ENCODE data around the gene ZCCHC8.
"Not testable (repeated sequence)": the region's sequence is repeated elsewhere in the genome, so short reads cannot be mapped to it uniquely, and the experiment has no call there.

Gene ZCCHC8

DNA sequence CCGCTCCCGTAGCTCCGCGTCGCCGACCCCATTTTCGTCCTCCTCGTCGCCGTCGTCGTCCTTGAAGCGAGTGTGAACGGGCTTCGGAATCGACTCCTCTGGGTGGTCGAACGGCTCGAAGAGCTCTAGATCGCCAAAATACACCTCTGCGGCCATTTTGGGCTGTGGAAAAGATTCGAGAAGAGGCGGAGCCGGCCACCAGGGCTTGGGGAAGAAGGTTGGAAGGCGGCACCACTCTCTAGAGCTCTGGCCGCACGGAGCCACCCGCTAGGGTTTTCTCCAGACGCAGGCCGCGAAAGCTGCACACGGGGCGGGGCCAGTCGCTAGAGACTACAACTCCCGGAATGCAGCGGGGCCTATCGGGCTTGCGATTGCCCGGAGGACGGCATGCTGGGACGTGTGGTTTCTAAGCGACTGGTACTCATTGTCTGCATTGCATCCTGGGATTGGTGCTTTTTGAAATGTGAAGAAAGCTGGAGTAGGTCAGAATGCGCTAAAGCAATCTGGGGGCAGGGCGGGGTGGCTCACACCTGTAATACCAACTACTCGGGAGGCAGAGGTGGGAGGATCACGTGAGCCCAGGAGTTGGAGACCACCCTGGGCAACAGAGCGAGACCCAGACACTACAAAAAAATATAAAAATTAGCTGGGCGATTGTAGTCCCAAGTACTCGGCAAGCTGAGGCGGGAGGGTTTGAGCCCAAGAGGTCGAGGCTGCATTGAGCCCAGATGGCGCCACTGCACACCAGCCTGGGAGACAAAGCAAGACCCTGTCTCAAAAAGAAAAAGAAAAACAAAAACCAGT is at the start of gene ZCCHC8:
TSS of gene ZCCHC8 (minus strand) at position 248 of the 804 bp plus-strand sequence. CDS start at position 156, 92 bp downstream.
- DNase-seq = peak; percentile 95

DNA sequence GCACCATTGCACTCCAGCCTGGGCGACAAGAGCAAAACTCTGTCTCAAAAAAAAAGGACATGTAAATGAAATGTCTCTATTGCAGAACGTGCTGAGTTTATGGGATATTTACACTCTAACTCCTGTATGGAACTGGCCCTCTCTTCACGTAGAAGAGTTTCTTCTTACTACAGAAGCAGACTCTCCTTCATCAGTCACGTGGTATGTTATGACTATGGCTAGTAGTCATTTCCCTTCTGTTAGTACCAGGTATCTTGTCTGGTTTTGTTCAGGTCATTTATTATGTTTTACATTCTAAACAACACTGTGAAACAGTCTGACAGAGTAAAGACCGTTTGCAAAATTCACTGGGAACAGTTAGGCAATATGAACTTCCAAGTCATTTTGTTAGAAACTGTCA is 46.6 kb upstream of the ZCCHC8 start:
- no peak for DNase-seq

DNA sequence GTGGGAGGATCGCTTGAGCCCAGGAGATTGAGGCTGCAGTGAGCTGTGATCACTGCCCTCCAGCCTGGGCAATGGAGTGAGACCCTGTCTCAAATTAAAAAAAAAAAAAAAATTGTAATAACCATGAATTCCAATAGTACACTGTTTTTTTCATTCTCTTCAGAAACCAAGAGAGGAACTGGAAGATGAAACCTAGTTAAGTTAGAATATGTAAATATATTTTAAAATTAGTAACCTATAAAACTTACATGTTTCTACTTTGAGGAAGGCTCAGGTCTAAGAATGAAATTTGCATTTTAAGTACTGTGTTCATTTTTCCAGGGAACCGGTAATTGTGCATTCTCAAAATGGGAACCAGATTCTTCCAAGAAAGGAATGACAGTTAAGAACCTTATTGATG is 45.1 kb upstream of the ZCCHC8 start:
- DNase-seq = no peak

DNA sequence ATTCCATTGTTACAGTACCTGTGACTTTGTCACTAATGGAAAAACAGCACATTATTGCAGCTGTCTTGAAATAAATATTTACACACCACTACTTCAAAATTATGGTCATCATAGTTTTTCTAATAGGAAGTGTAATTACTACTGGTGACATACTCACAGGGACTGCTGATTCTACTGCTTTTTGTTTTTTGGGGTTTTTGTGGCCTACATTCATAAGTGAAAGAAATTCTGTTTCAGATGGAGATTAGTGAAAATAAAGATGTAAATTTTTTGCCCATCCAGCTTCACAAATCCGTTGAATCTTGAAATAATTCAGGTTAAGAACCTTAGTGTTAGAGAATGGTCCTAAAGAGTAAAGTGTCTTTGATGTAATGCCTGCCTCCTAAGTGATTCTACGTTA is 43.8 kb upstream of the ZCCHC8 start:
- DNase-seq = no peak

DNA sequence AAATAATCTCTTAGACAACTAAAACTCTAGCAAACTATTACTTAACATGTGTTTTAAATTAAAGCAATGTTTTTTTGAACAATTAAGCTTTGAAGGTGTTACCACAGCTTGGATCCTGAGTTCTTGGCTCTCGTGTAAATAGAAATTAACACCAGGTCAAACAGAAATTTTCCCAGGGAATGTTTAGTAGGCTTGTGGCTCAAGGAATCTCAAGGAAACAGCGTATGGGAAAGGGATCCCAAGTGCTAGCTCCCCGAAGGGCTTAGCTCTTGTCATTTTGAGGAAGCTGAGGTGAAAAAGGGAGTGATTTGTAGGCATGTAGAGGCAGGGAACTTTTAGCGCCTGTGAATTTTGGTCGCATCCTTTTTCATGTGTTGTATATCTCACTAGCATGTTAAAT is 37.8 kb upstream of the ZCCHC8 start:
- no peak for DNase-seq

DNA sequence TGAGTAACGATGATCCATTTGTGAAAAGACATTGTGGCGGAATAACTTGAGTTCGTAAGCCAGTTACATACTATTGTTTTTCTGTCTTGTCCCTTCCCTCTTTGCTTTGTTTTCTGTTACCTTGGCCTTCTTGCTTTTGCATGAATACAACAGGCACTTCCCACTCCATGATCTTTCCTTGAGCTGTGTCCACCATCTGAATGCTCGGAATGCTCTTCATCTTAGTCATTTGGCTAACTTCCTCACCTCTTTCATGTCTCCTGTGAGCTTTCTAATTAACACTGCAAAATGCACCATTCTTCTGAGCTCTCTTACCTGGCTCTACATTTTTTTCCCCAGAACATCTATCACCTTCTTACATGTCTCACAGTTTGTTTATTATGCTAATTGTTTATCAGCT is 36.3 kb upstream of the ZCCHC8 start:
- DNase-seq = no peak

DNA sequence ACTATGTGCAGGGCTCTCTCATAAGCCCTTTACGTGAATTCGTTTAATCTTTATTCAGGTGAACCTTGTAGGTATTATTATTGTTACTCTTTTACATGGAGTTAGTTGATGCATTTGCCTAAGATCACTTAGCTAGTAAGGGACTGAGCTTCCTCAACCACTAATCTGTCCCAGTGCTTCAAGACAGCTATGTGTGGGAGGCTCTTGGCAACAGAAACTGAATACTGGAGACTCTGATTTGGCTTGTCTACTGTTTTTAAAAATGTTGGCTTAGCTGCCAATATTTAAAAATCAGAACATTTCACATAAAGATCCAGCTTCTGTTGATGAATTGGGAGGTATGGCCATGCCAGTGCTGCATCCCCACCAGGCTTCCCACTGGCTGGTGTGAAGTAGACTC is 33.1 kb upstream of the ZCCHC8 start:
- DNase-seq = no peak

DNA sequence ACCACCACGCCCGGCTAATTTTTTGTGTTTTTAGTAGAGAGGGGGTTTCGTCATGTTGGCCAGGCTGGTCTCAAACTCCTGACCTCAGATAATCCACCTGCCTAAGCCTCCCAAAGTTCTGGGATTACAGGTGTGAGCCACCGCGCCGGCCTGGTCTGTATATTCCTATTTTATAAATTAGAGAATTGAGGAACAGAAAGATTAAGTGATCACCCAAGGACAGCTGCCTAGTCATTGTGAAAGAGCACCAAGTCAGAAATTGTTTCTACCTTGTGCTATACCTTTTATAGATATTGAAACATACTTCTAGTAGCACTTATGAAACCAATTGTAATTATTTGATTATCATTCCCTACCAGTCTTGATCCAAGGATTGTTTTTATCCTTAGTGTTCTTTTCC is 28.3 kb upstream of the ZCCHC8 start:
- no peak for DNase-seq

DNA sequence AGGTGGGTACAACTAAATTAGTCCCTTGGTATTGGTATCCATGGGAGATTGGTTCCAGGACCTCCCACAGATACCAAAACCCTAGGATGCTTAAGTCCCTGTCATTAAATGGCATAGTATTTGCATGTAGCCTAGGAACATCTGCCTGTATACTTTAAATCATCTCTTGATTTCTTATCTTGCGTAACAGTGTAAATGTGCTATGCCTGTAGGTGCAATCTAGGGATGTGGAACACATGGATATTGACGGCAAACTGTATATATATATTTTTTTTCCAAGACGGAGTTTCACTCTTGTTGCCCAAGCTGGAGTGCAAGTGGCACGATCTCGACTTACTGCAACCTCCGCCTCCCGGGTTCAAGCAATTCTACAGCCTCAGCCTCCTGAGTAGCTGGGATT is 27.9 kb upstream of the ZCCHC8 start:
- no peak for DNase-seq

DNA sequence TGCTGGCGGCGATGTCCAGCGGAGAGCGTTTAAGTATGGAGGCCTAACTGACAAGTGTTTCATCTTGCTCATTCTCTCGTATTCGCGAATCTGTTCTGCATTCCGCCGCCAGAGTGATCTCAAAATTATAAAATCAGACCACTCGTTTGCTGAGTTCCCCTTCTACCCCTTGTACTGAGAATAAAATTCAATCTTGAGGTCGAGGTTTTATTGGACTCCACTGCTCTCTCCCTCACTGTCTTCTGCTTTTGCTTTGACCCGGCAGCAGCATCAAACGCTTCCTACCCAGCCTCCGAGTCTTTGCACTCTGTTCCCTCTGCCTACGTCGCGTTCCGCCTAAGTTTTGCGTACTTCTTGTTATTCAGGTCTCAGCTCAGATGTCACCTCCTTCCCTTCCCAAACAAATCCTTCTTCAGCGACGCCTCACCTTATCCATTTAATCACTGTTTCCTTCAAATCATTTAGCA is 26.8 kb upstream of the ZCCHC8 start:
- no peak for DNase-seq

DNA sequence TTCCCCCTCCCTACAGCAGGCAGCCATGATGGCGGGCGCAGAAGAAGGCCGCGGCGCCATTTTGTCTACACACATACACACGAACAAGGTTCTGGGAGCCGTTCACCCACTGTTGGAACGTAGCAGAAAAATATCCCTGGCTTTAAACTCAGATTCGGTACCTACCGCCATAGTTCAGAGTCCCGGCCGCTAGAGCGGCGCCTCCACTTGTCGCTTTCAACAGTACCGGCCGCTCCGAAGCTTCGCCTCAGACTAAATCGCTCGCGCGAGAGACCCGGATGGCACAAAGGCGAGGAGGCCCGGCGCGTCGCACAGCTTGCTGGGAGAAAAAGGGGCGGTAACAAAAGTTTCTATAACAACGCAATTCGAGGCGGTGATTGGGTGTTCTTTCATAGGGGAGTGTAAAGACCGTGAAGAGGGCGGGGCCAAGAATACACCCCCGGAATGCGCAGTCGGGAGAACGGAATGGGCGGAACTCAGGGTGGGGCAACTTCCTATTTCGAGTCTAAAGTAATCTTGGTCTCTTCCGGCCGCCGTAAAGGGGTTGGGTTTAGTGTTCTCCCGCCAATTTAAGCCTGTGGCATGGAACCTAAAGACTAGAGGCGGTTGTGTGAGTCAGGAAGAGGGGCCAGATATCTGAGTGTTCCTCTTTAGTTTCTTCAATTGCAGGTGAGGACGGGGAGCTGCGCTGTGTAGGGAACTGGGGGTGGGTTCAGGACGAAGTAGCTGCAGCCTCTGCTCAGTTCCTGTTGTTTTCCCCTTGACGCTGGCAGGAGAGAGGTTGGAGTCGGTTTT is 26.1 kb upstream of the ZCCHC8 start, which contains the start of the genes KNTC1 and RSRC2:
TSS of gene KNTC1 (plus strand) at position 567 of the 795 bp plus-strand sequence. CDS start 2,815 bp downstream, outside the sequence.
TSS of gene RSRC2 (minus strand) at position 254 of the 795 bp plus-strand sequence. CDS start at position 171, 83 bp downstream.
- peak; percentile 99 for DNase-seq

DNA sequence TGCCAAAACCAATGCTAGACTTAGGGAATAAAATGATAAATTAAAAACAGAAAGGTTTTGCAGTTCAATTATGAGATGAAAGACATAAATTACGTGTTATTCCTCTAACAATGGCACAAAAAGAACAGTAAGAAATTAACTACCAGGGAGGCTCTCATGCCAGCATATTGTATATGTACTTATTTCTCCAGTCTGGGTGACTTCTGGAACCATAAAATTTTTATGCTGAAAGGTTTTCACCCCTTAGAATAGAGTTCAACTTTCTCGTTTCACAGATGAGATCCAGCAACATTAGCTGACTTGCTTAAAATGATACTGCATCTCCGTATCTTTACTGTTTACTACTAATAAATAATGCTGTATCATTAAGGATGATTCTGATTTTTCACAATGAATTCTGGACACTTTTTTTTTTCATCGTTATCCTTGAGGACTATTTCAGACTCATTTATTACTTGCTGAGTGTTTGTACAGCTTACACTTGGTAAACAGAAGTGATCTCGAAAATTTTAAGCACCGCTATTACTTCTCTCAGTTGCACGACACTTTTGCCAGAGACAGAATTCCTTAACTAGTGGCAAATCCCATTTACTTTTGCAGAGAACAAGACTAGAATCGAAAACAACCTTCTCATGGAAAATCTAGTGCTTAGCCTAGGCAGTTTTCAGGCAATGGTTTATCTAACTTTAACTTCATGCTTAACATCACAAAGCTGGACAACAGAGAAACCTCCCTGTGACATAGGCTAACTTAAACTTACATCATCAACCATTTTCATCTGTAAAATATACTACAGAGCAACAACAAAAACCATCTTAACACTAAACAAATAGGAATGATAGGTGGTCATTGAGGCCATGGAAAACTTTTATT is 23.4 kb upstream of the ZCCHC8 start:
- DNase-seq = no peak

DNA sequence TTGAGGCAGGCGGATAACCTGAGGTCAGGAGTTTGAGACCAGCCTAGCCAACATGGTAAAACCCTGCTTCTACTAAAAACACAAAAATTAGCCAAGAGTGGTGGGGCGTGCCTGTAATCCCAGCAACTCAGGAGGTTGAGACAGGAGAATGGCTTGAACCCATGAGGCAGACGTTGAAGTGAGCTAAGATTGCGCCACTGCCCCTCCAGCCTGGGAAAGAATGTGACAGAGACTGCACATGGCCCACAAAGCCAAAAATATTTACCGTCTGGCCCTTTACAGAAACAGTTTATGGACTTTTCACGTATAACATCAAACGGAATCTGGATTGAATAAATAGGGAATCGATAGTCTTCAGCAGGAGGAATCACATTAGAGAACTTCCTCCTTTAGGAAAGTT is 22.5 kb upstream of the ZCCHC8 start:
- no peak for DNase-seq

DNA sequence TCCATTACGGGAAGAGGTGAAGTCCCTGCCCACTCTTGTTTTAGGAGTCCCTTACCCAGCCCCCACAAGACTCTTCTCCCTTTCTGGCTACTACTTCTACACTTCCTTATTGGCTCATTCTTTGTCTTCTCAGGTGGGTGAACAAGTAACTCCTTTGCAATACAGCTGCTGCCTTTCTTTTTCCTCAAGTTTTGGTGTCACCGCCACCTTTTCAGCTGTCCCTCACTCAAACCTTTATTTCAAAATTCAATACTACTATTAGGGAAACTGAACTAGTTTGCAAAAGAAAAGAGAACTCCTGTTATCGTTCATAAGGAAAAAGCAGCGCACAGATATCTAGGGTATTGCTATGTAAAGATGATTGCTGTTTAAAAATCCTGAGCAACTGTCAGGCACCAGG is 19.9 kb upstream of the ZCCHC8 start:
- DNase-seq = no peak

DNA sequence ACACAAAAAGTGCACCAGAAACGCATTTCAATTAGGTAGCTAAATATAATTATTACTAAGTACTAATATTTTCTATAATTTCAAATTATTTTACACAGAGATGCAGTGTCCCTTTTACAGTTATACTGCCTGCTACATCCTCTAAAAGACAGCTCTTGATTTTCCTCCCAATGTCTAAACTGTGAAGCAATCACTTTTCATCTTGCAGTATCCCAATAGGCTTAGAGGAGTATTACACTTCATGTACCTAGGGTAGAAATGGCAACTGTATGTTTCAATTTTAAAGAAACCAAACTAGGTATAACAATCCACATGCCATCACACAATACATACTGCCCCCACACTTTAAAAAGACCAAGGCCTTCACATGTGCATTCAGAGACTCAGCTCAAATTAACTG is 18.7 kb upstream of the ZCCHC8 start:
- no peak for DNase-seq

DNA sequence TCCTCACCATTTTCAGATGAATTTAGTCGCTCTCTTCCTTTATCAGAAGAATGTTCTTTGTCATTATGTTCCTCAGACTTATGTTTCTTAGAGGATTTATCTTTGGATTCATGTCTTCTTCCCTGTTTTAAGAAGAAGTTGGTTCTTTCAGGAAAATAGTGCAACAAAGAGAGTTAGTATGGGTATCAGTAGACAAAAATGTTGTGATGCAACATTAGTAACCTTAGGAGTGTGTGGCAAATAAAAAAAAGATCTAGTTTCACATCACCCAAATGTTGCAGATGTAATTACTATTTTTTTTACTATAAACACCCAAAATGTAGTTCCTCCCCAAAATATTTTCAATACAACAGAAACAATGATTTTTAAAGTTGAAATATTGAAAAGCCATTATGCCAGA is 18.2 kb upstream of the ZCCHC8 start:
- no peak for DNase-seq

DNA sequence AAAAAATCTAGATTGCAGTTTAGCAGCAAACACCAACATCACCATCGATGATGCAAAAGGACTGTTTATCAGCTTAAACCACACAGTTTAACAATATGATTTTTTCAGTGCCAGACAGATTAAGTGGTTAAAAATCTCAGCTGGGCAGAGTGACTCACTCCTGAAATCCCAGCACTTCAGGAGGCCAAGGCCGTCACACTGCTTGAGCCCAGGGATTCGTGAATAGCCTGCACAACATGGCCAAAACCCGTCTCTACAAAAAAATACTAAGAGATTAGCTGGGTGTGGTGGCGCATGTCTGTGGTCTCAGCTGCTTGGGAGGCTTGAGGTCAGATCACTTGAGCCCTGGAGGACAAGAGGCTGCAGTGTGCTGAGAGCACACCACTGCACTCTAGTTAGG is 17.1 kb upstream of the ZCCHC8 start:
- DNase-seq = no peak

DNA sequence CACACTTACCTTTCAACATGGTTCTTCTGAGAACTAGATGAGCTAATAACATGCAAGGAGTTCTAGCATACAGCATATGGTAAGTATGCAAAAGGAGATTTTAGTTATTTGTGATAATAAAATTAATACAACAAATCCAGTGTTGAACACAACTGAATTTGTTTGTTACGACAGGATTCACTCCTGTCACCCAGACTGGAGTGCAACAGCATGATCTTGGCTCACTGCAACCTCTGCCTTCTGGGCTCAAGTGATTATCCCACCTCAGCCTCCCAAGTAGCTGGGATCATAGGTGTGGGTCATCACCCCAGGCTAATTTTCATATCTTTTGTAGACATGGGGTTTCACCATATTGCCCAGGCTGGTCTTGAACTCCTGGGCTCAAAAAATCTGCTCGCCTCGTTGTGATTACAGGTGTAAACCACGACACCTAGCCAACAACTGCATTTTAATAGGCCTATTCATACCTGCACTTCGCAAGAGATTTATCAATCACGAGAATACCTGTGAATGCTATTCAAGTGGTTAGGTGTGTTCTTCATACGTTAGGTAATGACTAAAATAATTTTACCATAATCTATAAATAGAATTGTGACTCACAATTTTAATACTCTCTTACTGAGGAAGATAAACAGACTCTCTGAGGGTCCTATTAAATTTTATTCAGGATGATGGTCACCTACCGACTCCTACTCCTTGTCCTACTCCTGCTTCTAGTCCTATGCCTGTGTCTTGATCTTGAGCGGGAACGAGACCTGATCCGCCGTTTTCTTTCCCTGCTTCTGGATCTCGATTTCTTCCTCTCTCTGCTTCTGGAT is 16.0 kb upstream of the ZCCHC8 start:
- DNase-seq = no peak

DNA sequence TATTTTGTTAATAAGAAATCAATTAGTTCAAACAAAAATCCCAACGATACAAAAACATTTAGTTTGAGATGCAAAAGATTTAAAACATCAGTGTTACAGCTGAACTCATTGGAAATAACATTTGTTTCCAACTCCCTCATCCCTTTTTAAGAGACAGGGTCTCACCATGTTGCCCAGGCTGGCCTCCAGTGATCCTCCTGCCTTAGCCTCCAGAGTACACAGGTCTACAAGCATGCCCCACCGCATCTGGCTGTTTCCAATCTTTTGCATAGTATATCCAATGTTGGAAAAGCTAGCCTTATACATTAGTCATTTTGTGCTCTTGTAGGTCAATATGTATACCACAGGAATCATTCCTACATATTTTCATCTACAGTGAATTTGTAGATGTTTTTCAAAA is 14.5 kb upstream of the ZCCHC8 start:
- DNase-seq = no peak

DNA sequence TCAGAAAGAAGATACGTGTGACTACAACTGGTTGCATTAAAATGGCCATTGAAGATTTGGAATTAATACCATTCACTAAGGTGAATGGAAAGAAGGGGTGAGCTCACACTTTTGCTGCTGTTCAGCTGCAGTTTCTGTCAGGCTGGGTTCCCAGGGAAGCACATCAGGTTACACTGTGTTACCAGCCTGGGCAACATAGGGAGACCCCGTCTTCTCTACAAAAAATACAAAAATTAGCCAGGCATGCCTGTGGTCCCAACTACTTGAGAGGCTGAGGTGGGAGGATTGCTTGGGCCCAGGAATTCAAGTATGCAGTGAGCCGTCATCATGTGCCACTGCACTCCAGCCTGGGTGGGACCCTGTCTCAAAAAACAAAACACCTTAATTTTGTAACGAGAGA is 12.9 kb upstream of the ZCCHC8 start:
- no peak for DNase-seq

DNA sequence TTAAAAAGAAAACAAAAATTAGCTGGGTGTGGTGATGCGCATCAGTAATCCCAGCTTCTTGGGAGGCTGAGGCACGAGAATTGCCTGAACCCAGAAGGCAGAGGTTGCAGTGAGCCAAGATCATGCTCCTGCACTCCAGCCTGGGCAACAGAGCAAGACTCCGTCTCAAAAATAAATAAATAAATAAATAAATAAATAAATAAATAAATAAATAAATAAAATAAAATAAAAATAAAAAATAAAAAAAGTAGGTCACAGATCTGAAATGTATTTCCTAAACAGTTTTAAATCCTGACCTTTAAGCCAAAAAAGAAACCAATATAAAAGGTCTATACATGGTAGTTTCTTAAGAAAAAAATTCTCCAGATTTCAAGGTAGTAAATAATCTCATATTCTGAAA is 12.3 kb upstream of the ZCCHC8 start:
- DNase-seq = not testable (repeated sequence)

DNA sequence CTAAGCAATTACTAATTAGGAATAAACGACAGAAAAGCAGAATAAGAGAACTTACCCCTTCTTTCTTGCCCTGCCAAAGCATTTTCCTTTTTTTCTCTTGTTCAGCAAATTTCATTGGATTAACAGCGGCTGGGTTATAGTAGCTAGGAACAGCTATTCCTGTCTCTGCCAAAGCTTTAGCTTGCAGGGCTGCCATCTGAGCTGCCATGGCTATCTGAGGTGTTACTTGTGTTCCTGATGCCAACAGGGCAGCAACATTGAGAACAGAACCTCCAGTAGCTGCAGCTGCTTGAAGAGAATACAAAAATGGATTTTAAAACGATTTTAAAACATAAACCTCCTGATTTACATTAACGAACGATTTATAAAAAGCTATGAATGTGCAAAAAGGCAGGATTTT is 7.4 kb upstream of the ZCCHC8 start:
- DNase-seq = no peak
